Measurements from ENCODE around the gene PPA2. TPM values are rescaled to one million over a fixed set of nuclear protein-coding genes. Genes with fewer than 3 reads are reported as not detected.

The PPA2 gene
- total and polyA plus RNA-seq, 10 of the 15 experiments (the other 5 are each of a cell fraction or from before 2014, with no cell fraction given), result 93.8 to 293 (median 146) TPM

DNA sequence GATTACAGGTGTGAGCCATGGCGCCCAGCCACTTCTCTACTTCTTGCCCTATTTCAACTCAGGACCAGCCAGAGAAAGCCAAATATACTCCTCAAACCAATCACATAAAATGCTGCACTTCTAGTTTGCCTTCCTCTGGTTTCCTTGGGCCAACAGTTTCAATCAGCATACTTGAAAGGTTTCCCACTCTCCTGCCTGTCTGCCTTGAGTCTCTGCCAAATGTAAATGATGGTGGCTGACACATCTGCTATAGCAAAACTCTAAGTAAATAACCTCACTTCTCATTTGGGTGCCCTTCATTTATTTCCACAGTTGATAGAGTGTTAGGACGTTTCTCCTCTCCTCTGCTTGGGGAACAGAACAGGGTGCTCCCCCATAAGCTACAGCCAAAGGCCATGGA is 36.4 kb upstream of the PPA2 start (continued):
- TF ChIP-seq, protein P1, sequence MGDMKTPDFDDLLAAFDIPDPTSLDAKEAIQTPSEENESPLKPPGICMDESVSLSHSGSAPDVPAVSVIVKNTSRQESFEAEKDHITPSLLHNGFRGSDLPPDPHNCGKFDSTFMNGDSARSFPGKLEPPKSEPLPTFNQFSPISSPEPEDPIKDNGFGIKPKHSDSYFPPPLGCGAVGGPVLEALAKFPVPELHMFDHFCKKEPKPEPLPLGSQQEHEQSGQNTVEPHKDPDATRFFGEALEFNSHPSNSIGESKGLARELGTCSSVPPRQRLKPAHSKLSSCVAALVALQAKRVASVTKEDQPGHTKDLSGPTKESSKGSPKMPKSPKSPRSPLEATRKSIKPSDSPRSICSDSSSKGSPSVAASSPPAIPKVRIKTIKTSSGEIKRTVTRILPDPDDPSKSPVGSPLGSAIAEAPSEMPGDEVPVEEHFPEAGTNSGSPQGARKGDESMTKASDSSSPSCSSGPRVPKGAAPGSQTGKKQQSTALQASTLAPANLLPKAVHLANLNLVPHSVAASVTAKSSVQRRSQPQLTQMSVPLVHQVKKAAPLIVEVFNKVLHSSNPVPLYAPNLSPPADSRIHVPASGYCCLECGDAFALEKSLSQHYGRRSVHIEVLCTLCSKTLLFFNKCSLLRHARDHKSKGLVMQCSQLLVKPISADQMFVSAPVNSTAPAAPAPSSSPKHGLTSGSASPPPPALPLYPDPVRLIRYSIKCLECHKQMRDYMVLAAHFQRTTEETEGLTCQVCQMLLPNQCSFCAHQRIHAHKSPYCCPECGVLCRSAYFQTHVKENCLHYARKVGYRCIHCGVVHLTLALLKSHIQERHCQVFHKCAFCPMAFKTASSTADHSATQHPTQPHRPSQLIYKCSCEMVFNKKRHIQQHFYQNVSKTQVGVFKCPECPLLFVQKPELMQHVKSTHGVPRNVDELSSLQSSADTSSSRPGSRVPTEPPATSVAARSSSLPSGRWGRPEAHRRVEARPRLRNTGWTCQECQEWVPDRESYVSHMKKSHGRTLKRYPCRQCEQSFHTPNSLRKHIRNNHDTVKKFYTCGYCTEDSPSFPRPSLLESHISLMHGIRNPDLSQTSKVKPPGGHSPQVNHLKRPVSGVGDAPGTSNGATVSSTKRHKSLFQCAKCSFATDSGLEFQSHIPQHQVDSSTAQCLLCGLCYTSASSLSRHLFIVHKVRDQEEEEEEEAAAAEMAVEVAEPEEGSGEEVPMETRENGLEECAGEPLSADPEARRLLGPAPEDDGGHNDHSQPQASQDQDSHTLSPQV (IDR thresholded peaks at IDR 0.05), result no peak
- TF ChIP-seq CREB1 (IDR thresholded peaks at IDR 0.05; ENCODE audit: low read depth) (no peak), SUZ12 (IDR thresholded peaks at IDR 0.05; ENCODE audit: unreplicated experiment) (no peak), BHLHE40 (IDR thresholded peaks at IDR 0.05; ENCODE audit: borderline replicate concordance in 1 of 2, low read depth in 2 of 2, low read length in 1 of 2) (no peak), IRF5 (IDR thresholded peaks at IDR 0.05; ENCODE audit: borderline replicate concordance) (no peak), USF1 (IDR thresholded peaks at IDR 0.05; ENCODE audit: borderline replicate concordance, extremely low read length, insufficient read depth, low read depth, low read length) (no peak), RBBP5 (conservative IDR thresholded peaks at IDR 0.05) (no peak)
- TF ChIP-seq, protein P2, sequence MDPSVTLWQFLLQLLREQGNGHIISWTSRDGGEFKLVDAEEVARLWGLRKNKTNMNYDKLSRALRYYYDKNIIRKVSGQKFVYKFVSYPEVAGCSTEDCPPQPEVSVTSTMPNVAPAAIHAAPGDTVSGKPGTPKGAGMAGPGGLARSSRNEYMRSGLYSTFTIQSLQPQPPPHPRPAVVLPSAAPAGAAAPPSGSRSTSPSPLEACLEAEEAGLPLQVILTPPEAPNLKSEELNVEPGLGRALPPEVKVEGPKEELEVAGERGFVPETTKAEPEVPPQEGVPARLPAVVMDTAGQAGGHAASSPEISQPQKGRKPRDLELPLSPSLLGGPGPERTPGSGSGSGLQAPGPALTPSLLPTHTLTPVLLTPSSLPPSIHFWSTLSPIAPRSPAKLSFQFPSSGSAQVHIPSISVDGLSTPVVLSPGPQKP (IDR thresholded peaks at IDR 0.05; ENCODE audit: low read depth, low read length), result no peak
- TF ChIP-seq, protein P3, sequence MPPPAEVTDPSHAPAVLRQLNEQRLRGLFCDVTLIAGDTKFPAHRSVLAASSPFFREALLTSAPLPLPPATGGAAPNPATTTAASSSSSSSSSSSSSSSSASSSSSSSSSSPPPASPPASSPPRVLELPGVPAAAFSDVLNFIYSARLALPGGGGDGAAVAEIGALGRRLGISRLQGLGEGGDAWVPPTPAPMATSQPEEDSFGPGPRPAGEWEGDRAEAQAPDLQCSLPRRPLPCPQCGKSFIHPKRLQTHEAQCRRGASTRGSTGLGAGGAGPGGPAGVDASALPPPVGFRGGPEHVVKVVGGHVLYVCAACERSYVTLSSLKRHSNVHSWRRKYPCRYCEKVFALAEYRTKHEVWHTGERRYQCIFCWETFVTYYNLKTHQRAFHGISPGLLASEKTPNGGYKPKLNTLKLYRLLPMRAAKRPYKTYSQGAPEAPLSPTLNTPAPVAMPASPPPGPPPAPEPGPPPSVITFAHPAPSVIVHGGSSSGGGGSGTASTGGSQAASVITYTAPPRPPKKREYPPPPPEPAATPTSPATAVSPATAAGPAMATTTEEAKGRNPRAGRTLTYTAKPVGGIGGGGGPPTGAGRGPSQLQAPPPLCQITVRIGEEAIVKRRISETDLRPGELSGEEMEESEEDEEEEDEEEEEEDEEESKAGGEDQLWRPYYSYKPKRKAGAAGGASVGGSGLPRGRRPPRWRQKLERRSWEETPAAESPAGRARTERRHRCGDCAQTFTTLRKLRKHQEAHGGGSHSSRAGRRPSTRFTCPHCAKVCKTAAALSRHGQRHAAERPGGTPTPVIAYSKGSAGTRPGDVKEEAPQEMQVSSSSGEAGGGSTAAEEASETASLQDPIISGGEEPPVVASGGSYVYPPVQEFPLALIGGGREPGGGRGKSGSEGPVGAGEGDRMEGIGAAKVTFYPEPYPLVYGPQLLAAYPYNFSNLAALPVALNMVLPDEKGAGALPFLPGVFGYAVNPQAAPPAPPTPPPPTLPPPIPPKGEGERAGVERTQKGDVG (CRISPR knock-in tag; IDR thresholded peaks at IDR 0.05), result no peak

All from GM12878 (cell line).